Measurements from ENCODE around the gene OVOL1.

DNA sequence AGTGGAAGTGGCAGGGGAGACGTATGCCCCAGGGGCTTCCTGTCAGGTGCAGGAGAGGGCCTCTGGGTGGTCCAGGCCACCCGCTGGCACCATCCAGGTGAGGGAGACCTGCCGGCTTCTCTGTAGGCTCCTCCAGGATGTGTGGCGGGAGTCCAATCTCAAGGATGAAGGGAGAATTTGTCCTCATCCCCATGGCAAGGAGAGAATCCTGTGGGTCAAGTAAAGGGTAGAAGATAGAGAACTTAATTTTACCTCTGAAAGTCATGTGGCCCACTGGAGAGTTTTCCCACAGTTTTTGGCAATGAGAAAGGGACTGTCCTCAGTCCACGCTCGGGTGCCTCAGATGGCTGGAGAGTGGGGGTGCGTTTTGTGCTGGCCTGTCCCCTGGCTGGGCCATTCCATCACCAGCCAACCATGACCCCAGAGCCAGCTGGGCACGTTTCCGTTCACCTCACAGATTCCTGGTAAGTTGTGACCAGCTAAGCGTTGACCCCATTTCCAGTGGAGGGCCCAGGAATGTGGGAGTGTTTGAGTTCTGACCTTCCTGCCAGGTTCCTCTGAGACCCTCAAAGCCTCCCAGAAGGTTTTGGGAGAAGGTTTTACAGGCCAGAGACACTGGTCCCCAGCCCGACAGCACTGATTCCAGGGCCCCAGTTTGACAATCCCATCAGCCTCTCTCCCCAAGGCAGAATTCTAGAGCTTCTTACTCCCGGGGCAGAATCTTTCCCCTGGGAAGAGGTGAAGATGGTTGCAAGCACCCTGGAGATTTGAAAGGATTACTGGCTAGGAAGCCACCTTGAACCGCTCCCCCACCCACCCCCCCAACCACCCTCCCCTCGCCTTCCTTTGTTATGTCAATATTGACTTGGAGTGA, 2.6 kb downstream of the OVOL1 start:
- TF ChIP-seq, protein P1, sequence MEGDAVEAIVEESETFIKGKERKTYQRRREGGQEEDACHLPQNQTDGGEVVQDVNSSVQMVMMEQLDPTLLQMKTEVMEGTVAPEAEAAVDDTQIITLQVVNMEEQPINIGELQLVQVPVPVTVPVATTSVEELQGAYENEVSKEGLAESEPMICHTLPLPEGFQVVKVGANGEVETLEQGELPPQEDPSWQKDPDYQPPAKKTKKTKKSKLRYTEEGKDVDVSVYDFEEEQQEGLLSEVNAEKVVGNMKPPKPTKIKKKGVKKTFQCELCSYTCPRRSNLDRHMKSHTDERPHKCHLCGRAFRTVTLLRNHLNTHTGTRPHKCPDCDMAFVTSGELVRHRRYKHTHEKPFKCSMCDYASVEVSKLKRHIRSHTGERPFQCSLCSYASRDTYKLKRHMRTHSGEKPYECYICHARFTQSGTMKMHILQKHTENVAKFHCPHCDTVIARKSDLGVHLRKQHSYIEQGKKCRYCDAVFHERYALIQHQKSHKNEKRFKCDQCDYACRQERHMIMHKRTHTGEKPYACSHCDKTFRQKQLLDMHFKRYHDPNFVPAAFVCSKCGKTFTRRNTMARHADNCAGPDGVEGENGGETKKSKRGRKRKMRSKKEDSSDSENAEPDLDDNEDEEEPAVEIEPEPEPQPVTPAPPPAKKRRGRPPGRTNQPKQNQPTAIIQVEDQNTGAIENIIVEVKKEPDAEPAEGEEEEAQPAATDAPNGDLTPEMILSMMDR (conservative IDR thresholded peaks at IDR 0.05; ENCODE audit: low read depth in 2 of 2) = no peak
- TF ChIP-seq EZH2phosphoT487 (IDR thresholded peaks at IDR 0.05; ENCODE audit: unreplicated experiment) (no peak), EZH2 (IDR thresholded peaks at IDR 0.05; ENCODE audit: low read depth, unreplicated experiment) (no peak)
- TF ChIP-seq, protein P2, sequence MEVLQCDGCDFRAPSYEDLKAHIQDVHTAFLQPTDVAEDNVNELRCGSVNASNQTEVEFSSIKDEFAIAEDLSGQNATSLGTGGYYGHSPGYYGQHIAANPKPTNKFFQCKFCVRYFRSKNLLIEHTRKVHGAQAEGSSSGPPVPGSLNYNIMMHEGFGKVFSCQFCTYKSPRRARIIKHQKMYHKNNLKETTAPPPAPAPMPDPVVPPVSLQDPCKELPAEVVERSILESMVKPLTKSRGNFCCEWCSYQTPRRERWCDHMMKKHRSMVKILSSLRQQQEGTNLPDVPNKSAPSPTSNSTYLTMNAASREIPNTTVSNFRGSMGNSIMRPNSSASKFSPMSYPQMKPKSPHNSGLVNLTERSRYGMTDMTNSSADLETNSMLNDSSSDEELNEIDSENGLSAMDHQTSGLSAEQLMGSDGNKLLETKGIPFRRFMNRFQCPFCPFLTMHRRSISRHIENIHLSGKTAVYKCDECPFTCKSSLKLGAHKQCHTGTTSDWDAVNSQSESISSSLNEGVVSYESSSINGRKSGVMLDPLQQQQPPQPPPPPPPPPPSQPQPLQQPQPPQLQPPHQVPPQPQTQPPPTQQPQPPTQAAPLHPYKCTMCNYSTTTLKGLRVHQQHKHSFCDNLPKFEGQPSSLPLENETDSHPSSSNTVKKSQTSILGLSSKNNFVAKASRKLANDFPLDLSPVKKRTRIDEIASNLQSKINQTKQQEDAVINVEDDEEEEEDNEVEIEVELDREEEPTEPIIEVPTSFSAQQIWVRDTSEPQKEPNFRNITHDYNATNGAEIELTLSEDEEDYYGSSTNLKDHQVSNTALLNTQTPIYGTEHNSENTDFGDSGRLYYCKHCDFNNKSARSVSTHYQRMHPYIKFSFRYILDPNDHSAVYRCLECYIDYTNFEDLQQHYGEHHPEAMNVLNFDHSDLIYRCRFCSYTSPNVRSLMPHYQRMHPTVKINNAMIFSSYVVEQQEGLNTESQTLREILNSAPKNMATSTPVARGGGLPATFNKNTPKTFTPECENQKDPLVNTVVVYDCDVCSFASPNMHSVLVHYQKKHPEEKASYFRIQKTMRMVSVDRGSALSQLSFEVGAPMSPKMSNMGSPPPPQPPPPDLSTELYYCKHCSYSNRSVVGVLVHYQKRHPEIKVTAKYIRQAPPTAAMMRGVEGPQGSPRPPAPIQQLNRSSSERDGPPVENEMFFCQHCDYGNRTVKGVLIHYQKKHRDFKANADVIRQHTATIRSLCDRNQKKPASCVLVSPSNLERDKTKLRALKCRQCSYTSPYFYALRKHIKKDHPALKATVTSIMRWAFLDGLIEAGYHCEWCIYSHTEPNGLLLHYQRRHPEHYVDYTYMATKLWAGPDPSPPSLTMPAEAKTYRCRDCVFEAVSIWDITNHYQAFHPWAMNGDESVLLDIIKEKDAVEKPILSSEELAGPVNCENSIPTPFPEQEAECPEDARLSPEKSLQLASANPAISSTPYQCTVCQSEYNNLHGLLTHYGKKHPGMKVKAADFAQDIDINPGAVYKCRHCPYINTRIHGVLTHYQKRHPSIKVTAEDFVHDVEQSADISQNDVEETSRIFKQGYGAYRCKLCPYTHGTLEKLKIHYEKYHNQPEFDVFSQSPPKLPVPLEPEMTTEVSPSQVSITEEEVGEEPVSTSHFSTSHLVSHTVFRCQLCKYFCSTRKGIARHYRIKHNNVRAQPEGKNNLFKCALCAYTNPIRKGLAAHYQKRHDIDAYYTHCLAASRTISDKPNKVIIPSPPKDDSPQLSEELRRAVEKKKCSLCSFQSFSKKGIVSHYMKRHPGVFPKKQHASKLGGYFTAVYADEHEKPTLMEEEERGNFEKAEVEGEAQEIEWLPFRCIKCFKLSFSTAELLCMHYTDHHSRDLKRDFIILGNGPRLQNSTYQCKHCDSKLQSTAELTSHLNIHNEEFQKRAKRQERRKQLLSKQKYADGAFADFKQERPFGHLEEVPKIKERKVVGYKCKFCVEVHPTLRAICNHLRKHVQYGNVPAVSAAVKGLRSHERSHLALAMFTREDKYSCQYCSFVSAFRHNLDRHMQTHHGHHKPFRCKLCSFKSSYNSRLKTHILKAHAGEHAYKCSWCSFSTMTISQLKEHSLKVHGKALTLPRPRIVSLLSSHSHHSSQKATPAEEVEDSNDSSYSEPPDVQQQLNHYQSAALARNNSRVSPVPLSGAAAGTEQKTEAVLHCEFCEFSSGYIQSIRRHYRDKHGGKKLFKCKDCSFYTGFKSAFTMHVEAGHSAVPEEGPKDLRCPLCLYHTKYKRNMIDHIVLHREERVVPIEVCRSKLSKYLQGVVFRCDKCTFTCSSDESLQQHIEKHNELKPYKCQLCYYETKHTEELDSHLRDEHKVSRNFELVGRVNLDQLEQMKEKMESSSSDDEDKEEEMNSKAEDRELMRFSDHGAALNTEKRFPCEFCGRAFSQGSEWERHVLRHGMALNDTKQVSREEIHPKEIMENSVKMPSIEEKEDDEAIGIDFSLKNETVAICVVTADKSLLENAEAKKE (CRISPR knock-in tag; IDR thresholded peaks at IDR 0.05) = no peak

All from GM23338 (cell line).